HG02981 (cell line): ENCODE data around the gene NDUFB5.

Experiments used
- ATAC-seq: cut with Tn5 transposase; IDR thresholded peaks from one replicate; pipeline ENCODE4 v1.9.1; 2021; ENCODE audit warnings: mild to moderate bottlenecking, moderate library complexity; ENCODE audit not compliant: unreplicated experiment

Gene NDUFB5

DNA sequence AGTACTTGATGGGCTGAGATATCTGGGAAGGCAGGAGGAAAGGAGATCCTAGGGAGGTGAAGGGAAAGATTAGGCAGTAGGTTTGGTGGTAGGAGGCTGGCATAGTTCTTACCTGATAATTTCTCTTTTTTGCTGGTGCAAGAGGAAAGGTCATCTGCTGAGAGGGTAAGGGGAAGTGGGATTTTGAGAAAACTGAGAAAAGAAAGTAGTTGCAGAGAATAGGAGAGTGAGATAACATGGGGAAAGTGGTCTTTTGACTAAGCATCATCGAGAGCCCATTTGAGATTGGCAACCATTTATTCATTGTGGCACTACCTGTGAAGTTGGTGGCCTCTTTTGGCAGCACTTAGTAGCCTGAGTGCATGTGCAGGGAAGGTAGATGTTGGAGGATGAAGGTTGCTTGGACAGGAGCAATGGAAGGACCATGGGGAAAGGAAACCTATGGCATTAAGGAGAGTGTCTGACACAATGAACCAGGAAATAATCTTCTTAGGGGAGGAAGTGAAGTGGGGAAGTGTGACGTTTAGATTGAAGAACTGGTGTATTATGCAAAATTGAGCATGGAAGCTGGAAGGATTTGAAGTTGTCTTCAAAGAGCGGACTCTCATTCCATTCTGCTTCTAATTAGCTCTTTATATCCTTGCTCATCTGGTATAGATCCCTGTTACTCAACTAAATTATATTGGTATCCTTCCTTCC is 26.3 kb downstream of the NDUFB5 start:
- ATAC-seq: no peak

DNA sequence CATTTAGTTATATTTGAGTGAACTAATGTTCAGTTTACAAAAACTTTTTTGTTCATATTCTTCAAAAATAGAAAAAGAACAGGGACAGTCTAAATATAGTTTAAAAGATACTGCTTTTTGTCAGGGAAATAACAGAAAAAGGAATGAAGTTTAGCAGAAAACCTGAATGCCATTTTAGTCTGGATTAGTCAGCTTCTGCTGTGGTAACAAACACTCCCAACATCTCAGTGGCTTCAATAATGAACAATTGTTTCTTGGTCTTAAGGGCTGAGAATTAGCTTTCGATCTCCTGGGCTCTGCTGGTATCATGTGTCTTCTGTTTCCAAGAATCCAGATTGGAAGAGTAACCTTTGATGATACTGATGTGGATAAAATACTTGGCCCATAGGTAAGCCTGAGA is 35.9 kb downstream of the NDUFB5 start:
- ATAC-seq: no peak

DNA sequence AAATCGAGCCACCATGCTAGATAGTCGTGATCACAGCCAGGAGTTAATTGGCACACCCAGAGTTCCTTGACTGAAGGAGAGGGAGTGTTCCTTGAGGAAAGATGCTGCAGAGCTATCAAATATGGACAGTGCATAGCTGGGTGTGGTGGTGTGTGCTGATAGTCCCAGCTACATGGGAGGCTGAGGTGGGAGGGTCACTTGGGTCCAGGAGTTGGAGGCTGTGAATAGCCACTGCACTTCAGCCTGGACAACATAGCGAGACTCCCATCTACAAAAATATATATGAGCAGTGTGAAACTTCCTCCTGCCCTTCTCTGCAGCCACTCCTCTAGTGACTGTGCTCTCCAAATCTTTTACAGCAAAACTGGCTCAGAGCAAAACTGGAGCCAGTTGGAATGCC is 38.3 kb downstream of the NDUFB5 start:
- ATAC-seq: no peak

DNA sequence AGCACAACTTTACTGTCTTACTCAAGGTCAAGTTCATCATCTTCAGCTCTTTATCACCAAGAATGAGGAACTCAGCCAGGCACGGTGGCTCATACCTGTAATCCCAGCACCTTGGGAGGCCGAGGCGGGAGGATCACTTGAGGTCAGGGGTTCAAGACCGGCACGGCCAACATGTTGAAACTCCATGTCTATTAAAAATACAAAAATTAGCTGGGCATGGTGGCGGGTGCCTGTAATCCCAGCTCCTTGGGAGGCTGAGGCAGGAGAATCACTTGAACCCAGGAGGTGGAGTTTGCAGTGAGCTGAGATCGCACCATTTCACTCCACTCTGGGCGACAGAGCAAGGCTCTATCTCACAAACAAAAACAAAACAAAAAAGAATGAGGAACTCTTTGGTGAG is 39.2 kb downstream of the NDUFB5 start:
- peak; percentile 6 for ATAC-seq

DNA sequence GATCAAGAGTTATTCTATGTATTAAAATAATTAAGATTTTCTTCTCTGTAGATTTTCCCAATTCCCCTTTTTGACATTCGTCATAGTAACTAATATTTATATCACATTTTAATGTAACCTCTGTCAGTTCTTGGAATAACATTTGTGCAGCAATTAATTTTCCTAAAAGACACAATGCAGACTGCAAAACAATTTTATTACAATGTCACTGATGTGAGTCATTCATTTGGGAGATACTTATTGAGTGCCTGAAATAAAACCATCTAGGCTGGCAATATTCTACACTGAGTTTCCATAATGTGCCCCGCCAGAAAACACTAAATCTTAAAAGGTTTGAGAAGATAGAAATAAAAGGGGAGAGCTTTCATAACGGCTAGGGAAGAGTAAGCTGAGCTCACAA is 41.6 kb downstream of the NDUFB5 start:
- ATAC-seq: no peak

DNA sequence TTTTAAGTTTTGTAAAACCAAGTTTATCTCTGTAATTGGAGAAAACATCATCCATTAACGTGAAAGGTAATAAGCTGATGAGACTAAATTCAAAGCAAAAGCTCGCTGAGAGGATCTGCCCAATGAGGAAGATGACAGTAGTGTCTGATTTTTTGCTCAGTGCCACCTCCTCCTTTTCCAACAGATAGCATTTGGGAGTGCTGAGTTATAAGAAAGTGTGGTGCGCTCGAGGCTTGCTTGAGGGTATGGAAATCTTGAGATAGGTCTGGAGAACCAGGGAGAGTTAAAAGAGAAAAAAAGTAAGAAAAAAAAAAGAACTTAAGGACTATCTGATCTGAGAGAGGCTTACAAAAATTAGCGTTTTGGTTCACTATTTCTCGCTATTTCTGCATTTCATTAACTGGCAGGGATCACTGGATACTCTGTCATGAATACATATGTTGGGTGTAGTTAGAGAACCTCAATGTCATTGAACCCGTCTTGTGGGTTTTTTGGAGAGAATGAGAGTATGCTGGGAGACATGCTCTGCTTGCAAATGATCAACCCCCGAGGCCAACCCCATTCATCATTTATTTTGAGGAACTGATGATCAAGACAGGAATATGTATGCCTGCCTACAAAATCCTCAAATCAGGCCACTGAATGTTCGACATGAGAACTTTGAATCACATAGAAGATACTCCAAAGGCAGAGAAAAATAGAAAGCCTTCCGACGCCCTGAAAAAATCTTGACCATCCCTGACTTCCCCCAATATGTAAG is 47.3 kb downstream of the NDUFB5 start:
- no peak for ATAC-seq

DNA sequence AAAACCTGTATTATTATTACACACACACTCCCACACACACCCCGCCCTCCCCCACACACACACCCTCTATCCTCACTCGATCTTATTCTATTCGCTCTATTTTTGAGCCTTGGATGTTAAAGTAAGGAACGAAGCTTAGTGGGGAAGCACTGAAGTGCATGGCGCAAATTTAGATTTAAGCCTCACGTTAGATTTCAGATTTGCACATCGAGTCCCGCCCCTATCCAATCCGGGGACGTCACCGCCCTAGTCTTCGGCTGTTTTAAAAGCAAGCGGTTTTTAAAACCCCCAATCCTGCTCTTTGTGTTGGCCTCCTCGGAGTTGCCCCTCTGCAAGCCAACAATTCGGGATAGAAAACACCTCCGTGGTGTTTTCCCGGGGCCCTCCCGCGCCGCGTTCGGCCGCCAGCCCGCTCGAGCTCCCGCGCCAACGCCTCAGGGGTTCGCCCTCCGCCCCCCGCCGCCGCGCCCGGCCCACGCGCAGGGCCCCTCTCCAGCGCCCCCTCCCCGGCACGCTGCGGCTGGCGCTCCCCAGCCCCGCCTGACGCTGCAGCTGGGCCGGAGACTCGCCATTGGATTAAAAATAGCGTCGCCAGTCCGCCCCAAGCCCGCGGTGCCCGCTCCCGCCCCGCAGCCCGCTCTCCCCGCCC is 48.0 kb downstream of the NDUFB5 start, which contains the start of gene USP13:
Gene USP13, plus strand, starts transcription at position 594 of the 649 bp plus-strand sequence. CDS start 186 bp downstream, outside the sequence.
- ATAC-seq: peak; percentile 50

DNA sequence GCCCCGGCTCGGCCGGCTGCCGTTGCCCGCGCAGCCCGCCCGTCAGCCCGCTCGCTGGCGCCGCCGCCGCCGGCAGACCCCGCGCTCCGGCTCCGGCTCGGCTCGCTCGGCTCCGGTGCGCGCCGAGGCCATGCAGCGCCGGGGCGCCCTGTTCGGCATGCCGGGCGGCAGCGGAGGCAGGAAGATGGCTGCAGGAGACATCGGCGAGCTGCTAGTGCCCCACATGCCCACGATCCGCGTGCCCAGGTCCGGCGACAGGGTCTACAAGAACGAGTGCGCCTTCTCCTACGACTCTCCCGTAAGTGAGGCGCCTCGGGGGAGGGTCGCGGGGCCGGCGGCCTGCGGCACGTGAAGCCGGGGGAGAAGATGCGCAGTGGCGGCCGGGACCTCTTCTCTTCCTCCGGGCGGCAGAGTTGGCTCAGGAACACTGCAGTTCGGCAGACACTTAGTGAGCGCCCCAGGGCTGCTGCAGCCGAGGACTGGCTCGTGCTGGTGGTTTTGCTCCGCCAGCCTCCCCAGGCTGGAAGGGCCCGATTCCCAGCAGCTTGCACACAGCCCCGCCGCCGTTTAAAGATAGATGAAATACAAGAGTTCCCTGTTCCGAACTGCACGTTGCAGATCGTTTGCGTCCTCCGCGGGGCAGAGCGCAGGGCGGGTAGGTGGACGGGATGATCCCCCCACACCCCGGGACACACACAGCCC is 48.7 kb downstream of the NDUFB5 start:
- ATAC-seq: peak; percentile 55

DNA sequence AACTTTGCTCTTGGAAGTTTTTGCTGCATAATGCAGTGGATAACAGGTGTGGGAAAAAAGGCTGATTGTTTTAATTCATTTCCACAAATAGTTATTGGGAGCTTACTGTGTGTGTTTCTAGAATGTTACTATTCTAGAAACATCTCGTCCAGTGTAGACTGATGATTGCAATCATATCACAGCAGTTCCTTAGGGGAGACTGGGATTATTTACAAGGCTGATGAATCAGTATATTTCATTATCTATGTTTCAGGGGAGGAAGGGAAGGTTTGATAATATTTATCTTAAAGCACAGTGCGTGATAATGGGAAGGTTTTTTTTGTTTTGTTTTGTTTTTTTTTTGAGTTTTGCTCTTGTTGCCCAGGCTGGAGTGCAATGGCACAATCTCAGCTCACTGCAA is 50.6 kb downstream of the NDUFB5 start:
- ATAC-seq: no peak

DNA sequence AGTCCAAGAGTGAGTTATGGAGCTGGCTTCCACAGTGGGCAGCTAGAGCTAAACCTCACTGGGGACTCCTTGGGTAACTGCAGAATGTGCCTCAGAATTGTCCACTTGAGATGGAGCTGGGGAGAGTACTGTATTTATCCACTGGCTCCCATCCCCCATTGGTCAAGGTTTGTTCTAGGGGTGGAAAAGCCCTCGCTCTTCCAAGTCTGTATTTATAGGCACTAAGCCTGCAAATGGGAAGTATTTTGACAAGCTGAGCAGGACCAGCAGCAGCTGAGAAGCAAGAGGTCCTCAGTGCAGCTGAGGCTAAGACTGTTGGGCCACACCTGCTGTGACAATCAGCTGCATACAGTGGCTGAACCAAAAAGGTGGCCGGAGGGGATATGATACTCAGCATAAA is 54.0 kb downstream of the NDUFB5 start:
- no peak for ATAC-seq

DNA sequence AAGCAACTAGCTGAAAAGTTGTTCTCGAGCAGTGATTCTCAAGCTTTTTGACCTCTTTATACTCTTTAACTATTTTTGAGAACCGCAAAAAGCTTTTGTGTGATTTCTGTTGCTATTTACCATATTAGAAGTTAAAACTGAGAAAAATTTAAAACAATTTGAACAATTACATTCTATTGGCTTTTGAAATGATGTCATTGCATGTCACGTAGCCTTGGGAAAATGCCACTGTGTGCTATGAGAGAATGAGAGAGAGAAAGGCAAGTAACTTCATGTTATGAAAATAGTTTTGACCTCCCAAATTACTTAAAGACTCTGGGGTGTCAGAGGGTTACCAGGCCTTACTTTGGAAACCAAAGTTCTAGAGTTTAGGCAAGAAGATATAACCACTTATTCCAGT is 56.3 kb downstream of the NDUFB5 start:
- ATAC-seq: no peak

DNA sequence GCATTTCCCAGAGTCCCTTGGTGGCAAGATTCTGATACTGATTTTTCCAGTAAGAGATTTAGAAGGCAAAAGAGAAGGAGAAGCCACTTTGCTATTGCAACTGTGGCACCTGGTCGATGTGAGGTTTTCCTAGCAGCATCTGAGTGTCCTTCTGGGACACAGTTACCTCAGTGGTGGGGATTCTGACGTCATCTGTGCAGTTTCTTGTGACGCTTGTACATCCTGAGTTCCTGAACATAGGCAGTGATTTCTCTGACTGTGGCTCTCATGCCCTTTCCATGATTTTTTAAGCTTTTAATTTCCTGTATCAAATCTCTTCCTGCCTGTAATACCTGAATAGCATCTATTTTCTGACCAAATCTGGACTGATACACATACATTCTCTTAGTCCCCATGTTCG is 57.2 kb downstream of the NDUFB5 start:
- no peak for ATAC-seq

DNA sequence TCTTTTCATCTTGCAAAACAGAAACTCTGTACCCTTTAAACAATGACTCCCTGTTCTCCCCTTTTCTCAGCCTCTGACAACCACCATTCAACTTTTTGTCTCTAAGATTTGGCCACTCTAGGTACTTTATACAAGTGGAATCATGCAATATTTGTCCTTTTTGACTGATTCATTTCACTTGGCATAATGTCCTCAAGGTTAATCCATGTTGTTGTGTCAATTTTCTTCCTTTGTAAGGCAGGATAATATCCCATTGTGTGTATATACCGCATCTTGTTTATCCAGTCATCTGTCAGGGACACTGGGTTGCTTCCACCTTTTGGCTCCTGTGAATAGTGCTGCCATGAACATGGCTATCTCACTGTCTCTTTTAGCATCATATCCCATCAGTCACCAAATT is 58.5 kb downstream of the NDUFB5 start:
- ATAC-seq: no peak

DNA sequence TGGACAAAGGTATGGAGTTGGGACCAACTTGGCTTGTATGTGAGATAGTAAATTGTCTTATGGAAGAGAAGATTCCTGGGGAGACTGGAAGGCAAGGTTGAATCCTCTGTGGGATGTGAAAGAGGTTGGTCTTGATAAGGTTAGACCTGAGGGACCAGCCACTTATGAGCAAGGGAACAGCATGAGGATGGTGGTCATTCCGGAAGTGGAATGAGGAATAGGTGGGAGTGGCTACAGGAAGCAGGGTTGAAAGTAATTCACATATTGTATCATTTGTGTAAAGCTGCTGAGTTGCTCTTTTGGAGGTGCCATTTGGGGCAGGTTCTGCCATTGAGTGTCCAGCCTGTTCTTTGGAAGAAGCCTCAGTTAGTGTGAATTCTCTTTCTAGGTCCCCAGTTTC is 61.4 kb downstream of the NDUFB5 start:
- no peak for ATAC-seq

DNA sequence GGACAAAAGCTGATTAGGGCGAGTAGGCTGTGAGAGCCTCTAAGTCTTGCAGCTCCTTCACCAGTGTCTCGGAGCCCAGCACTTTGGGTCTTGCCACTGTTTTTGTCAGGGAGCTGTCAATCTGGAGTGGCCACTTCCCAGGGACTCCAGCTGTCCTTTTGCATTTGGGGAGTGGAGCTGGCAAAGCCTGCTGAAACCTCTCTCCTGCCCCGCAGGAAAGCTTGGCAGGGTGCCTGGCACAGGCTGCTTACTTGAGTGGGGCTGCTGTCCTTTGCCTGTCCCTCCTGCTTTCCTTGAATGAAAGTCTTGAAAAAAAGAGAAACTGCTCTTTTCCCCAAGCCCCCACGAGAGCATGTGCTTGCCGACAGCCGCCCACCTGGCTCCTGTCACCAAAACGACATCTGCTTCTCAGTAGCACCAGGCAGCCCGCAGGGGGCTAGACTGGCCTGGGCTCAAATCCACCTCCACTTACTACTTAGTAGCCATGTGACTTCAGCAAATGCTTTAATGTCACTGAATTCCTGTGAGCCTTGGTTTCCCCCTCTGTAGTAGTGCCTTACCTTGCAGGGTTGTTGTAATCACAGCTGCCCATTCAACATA is 61.9 kb downstream of the NDUFB5 start:
- ATAC-seq: no peak

DNA sequence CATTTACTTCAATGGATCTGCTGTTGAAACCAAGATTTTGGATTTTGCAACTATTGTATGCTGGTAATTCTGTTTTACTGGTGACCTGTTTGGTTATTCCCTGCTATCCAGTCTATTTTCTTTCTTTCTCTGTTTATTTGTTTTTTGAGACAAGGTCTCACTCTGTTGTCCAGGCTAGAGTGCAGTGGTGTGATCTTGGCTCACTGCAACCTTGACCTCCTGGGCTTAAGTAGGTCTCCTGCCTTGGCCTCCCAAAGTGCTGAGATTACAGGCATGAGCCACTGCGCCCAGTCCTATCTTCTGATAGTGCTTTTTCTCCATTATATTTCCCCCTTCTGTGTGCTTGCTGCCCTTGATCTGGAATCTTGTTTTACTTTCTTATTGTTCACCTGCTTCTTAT is 63.8 kb downstream of the NDUFB5 start:
- no peak for ATAC-seq

DNA sequence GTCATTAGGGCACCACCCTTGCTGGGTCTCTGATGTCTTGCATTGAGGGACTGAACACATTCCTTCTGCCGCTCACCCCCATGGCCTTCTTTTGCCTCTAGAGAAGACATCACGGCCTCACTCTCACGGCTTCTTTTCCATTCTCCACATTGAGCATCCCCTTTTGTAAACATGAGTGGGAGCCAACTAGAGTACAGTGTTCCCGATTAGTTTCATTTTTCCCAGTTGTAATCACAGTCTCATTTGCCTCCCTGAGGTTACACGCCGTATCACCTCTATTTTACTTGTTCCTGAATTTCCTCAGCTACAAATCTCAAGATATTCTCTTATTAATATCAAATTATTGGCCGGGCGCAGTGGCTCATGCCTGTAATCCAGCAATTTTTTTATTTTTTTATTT is 65.7 kb downstream of the NDUFB5 start:
- ATAC-seq: no peak

DNA sequence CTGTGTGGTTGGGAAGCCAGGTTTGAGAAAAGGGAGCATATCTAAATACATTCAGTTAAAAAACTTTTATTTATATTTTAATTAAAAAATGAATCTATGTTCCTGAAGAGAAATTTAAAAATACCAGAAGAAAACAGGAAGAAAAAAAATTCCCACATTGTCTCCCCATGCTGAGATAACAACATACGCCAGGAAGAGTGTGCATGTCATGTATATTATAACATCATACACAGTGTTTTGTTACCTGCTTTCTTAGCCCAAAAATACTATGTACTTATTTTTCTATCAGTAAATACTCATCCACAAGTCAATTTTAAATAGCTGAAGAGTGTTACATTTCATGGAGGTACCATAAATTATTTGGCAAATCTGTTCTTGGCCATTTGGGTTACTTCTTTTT is 66.7 kb downstream of the NDUFB5 start:
- ATAC-seq: no peak

DNA sequence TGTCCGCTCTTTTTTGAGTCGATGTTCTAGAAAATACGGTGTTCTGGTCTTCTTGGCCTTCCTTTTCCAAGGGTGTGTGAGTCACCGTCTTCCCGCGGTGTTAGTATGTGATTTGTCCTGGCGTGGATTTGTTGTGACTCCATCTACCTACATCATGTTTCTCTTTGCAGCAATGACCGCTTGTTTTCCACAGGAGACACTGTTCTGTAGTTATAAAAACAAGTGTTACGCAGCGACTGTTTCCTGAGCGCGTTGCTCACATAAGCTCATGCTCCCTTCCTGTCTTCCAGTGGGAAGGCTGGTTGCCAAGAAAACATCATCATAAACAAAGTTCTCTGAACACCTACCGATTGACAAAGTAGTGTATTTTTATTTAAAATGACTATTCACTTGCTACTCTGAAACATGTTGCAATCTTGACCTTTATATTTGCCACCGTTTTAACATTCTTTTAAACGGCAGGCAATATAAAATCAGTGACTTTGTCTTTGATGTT is 67.2 kb downstream of the NDUFB5 start:
- no peak for ATAC-seq

DNA sequence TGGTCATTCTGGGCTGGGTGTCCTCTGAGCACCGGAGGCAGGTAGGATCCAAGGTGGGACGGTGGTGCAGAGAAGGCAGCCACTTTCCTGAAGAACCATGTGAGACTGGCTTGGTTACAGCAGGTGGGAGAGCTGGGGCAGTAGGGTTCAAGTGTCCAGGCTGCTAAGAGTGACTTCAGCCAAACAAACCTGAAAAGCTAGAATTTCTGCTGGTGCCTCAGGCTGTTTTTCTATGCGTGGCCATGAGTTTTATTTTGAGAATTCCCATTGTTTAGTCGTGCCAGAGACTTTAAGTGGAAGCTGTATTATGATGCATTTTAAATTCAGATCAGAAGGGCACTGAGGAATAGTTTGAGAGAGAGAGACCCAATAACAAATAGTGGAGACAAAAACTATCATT is 68.3 kb downstream of the NDUFB5 start:
- no peak for ATAC-seq

DNA sequence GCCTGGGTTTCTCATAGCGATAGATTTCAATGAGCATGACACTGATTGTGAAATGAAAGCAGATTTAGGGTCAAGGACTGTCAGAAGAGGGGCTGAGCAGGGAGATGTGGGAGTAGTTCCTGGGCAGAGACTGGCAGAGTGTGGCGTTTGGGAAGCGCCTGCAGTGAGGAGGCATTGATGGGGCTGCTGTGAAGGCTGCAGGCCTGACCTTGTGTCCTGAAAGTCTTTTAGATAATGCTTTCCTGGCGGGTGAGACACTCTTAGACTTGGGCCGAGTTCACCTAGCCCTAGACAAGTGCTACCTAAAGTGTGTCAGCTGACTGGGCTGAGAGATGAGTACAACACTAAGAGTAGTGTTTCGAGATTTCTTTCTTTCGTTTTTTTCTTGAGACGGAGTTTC is 68.9 kb downstream of the NDUFB5 start:
- ATAC-seq: no peak
